Endothelial cell of umbilical vein (primary cell): Measurements from ENCODE around the gene DAAM1.

Experiments used
- CTCF ChIP-seq, 2 donors: IDR thresholded peaks; 1 replicate in 1 of 2; 2 replicates in 1 of 2; pipeline ENCODE4 v1.5.1; 2011; ENCODE audit warnings: low read length in 2 of 2, mild to moderate bottlenecking in 2 of 2, moderate library complexity in 2 of 2, control low read depth in 1 of 2, inconsistent platforms in 1 of 2, low read depth in 1 of 2; ENCODE audit not compliant: insufficient read depth in 1 of 2; ENCODE audit errors: extremely low read depth in 1 of 2
- EZH2 ChIP-seq: IDR thresholded peaks from 2 replicates; pipeline ENCODE4 v1.6.1; 2012; ENCODE audit warnings: borderline replicate concordance, low read depth, mild to moderate bottlenecking, moderate library complexity, low read length, inconsistent platforms; ENCODE audit not compliant: severe bottlenecking
- JUN ChIP-seq: IDR thresholded peaks from 2 replicates; pipeline ENCODE4 v1.6.1; 2011; ENCODE audit warnings: borderline replicate concordance, low read depth; ENCODE audit not compliant: insufficient read length, insufficient read depth
- MYC ChIP-seq: IDR thresholded peaks from one replicate; pipeline ENCODE4 v1.6.1; 2011; ENCODE audit warnings: mild to moderate bottlenecking, low read depth, low read length
- POLR2A ChIP-seq: IDR thresholded peaks from 2 replicates; pipeline ENCODE4 v1.6.1; 2012; ENCODE audit warnings: low read depth, mild to moderate bottlenecking, control low read depth, low read length
- POLR2AphosphoS5 ChIP-seq: IDR thresholded peaks from 2 replicates; pipeline ENCODE4 v1.6.1; 2012; ENCODE audit warnings: low read depth, mild to moderate bottlenecking, control low read depth, low read length, moderate library complexity; ENCODE audit not compliant: insufficient read depth

- no peak for TF ChIP-seq CTCF (IDR thresholded peaks at IDR 0.05; ENCODE audit: extremely low read depth in 1 of 2, insufficient read depth in 1 of 2, low read depth in 1 of 2, low read length in 2 of 2)
- TF ChIP-seq EZH2, result no peak
- no peak for TF ChIP-seq MYC
- TF ChIP-seq POLR2A, result no peak
- TF ChIP-seq POLR2AphosphoS5, result no peak
- no peak for TF ChIP-seq JUN
Observed at GRCh38 chr14:59251811-59252771, 63.6 kb downstream of the DAAM1 start.
